T-helper 17 cell (primary cell): Measurements from ENCODE around the gene ADCY9. TPM values are rescaled to one million over a fixed set of nuclear protein-coding genes. Genes with fewer than 3 reads are reported as not detected.
A peak's percentile ranks its signal among the peaks of the same experiment; 100 is the strongest.
"Not testable (repeated sequence)": the region's sequence is repeated elsewhere in the genome, so short reads cannot be mapped to it uniquely, and the experiment has no call there.

Experiments used
- ATAC-seq: fragments of 150-1000 bp; cut with Tn5 transposase; 2 replicates; pipeline ENCODE4 v1.10.0; 2021; ENCODE audit warnings: mild to moderate bottlenecking, moderate library complexity
- DNase-seq, 3 donors: peaks; one replicate each; pipeline versions ENCODE4 v3.0.0 to v3.0.0-alpha.2; 2020 to 2021
- H3K9me3 ChIP-seq: one replicate; pipeline ENCODE4 v1.7.0; 2013; ENCODE audit warnings: low read length, mild to moderate bottlenecking; ENCODE audit not compliant: control insufficient read depth, poor library complexity, severe bottlenecking
- H3K27ac Mint-ChIP-seq: one replicate; pipeline ENCODE4 v1.8.0; 2022; ENCODE audit warnings: mild to moderate bottlenecking, moderate library complexity, mixed read lengths
- H3K27me3 Mint-ChIP-seq: one replicate; pipeline ENCODE4 v1.8.0; 2022; ENCODE audit warnings: mixed read lengths
- H3K36me3 Mint-ChIP-seq: one replicate; pipeline ENCODE4 v1.8.0; 2022; ENCODE audit warnings: low read depth, mixed read lengths
- H3K4me1 Mint-ChIP-seq: one replicate; pipeline ENCODE4 v1.8.0; 2022; ENCODE audit warnings: mild to moderate bottlenecking, mixed read lengths
- H3K4me3 Mint-ChIP-seq: one replicate; pipeline ENCODE4 v1.8.0; 2022; ENCODE audit warnings: mild to moderate bottlenecking, moderate library complexity, mixed read lengths
- total RNA-seq, 4 donors: library from RNA in 2 of 4; stranded (reverse) in 2 of 4; gene quantifications; one replicate each; pipeline ENCODE4 v1.2.3 and lab custom pipeline; 2022 to 2026

ADCY9 gene
- total RNA-seq, 2 donors from 2014 or later, result 11.5 to 12.6 TPM

DNA sequence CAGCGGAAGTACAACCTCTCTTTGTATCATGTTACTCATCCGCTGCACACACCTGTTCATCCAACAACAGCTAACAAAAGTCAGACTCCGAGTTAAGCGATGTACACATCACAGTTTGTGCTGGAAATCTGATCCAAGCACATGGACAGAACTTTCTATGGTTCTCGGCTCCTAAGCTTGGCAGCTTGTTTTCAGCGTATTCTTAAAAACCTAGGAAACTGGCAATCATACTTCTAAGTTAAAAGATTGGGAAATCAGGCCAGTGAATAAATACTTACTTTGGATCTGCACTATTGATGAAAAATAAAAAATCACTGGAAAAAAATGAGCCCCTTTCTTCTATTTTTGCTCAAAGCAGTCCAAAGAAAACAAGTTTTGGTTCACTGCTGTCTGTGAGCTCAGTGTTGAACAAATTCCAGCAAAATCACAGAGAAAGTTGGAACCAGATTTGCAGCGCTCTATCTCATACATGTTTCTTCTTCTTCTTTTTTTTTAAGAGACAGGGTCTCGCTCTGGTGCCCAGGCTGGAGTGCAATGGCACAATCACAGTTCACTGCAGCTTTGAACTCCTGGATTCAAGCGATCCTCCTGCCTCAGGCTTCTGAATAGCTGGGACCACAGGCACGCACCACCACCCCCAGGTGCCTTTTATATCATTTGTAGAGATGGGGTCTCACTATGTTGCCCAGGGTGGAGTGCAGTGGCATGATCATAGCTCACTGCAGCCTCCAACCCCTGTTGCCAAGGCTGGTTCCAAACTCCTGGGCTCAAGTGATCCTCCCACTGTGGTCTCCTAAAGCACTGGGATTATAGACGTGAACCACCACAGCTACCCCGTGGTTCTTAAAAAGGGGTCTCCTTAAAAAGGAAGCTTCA lies 164.1 kb downstream of the ADCY9 start:
- Mint-ChIP-seq H3K27ac (no peak overlapping the region), H3K27me3 (peaks cover 38% of the 10 kb centered on the region), H3K4me1 (peaks cover 2% of the 10 kb centered on the region), H3K36me3 (peaks cover 3% of the 10 kb centered on the region), H3K4me3 (no peak overlapping the region)
- no peak for DNase-seq
- no peaks in the 10 kb centered on the region for H3K9me3 ChIP-seq
- ATAC-seq, result no peak

DNA sequence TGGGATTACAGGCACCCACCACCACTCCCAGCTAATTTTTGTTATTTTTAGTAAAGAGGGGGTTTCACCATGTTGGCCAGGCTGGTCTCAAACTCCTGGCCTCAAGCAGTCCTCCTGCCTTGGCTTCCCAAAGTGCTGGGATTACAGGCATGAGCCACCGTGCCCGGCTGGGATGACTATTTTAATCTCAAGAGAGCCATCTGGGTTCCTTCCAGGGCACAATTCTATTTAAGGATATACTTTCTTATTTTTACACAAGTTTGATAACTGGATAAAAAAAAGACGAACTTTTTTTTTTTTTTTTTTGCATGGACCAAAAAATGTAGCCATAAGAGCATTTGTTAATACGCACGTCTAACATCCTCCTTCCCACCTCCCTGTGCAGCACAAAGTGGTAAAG lies 164.9 kb downstream of the ADCY9 start:
- DNase-seq, H3K27ac Mint-ChIP-seq, H3K36me3 Mint-ChIP-seq, H3K9me3 ChIP-seq, H3K4me3 Mint-ChIP-seq, ATAC-seq, H3K4me1 Mint-ChIP-seq: not testable (repeated sequence)
- peaks cover 33% of the 10 kb centered on the region for H3K27me3 Mint-ChIP-seq

GRCh38 chr16:3950343-3951193 lies 165.7 kb downstream of the ADCY9 start:
- Mint-ChIP-seq H3K4me1 (peaks cover 2% of the 10 kb centered on the region), H3K36me3 (peaks cover 3% of the 10 kb centered on the region), H3K4me3 (no peak overlapping the region), H3K27me3 (peaks cover 33% of the 10 kb centered on the region), H3K27ac (peak overlapping the region; percentile 39)
- no peak for ATAC-seq
- no peaks in the 10 kb centered on the region for H3K9me3 ChIP-seq
- DNase-seq, result no peak

DNA sequence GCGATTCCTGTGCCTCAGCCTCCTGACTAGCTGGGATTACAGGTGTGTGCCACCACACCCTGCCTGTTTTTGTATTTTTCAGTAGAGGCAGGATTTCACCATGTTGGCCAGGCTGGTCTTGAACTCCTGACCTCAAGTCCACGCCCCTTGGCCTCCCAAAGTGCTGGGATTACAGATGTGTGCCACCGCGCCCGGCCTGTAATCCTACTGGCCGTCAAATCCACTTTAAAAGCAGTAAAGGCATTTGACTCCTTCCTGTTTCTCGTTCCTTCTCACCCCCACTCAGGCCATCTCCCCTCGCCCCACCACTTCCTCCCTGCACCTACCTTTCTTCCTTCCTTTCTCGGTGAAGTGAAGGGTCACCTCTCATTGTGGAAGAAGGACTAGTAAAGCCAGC lies 166.3 kb downstream of the ADCY9 start:
- Mint-ChIP-seq H3K27me3 (peaks cover 30% of the 10 kb centered on the region), H3K4me3 (no peak overlapping the region), H3K4me1 (peaks cover 2% of the 10 kb centered on the region), H3K36me3 (peaks cover 3% of the 10 kb centered on the region), H3K27ac (peak overlapping the region; percentile 39)
- no peaks in the 10 kb centered on the region for H3K9me3 ChIP-seq
- DNase-seq (no peak), ATAC-seq (no peak)

GRCh38 chr16:3949287-3949686 lies 167.0 kb downstream of the ADCY9 start:
- Mint-ChIP-seq H3K27me3 (peaks cover 24% of the 10 kb centered on the region), H3K4me3 (no peak overlapping the region)

DNA sequence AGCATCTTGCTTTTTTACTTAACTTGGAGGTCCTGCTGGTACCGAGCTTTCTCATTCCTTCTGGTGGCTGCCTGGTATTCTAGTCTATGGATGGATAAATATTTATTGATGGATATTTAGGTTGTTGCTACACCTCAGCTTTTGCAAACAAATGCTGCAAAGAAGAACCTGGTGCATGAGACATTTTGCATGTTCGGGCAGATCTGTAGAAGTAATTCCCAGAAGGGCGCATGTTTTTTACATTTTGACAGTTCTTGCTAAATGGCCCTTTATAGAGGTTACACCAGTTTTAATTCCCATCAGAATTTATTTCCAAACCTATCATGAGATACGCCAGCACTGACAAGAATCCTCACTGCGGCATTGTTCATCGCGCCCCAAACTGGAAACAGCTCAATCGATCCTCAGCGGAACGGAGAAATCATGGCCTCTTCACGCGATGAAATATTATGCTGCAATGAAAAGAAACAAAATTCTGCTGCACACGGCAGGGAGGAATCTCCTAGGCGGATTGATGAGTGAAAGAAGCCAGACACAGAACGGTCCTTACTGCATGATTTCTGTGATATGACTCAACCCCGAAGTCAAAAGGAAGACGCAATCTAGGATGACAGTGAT lies 167.8 kb downstream of the ADCY9 start:
- ATAC-seq (no peak), DNase-seq (no peak)
- no peak overlapping the region for H3K4me3 Mint-ChIP-seq
- H3K36me3 Mint-ChIP-seq, result no peaks in the 10 kb centered on the region
- peaks cover 2% of the 10 kb centered on the region for H3K4me1 Mint-ChIP-seq
- H3K27me3 Mint-ChIP-seq, result peaks cover 20% of the 10 kb centered on the region
- no peaks in the 10 kb centered on the region for H3K9me3 ChIP-seq
- H3K27ac Mint-ChIP-seq, result no peak overlapping the region

More at GRCh38 chr16:3949287-3949686, 167.0 kb downstream of the ADCY9 start:
- Mint-ChIP-seq H3K4me1 (peaks cover 2% of the 10 kb centered on the region), H3K27ac (no peak overlapping the region), H3K36me3 (peaks cover under 1% of the 10 kb centered on the region)
- no peak for DNase-seq
- no peak for ATAC-seq
- H3K9me3 ChIP-seq, result no peaks in the 10 kb centered on the region

DNA sequence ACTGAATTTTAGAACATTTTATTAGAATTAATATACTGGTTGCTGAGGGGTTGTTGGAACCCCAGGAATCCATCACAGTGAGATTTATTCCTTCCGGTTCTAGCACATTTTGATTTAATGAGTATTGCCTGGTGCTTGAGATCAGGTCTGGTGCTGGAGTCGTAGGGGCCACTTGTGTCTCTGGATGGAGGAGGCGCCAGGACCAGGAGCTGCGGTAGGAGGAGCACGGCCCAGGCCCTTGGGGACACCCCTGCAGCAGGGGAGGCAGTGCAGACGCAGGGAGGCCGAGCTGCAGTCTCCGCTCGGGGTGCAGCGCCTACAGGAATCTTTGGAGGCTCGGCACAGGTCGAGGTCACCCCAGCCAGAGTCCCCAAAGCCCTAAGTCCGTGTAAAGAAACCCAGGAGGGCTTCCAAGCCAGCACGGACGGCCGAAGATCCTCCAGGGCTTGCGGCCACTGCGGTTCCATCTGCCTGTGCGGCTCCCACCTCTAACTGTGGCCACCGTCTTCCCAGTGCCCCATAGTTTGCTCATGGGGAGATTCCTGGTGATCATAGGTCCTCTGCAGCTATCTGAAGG lies 169.6 kb downstream of the ADCY9 start:
- DNase-seq (no peak), ATAC-seq (no peak)
- peaks cover 10% of the 10 kb centered on the region for H3K27me3 Mint-ChIP-seq
- no peak overlapping the region for H3K4me3 Mint-ChIP-seq
- no peaks in the 10 kb centered on the region for H3K9me3 ChIP-seq
- peaks cover 2% of the 10 kb centered on the region for H3K4me1 Mint-ChIP-seq
- no peak overlapping the region for H3K27ac Mint-ChIP-seq
- H3K36me3 Mint-ChIP-seq, result no peaks in the 10 kb centered on the region

DNA sequence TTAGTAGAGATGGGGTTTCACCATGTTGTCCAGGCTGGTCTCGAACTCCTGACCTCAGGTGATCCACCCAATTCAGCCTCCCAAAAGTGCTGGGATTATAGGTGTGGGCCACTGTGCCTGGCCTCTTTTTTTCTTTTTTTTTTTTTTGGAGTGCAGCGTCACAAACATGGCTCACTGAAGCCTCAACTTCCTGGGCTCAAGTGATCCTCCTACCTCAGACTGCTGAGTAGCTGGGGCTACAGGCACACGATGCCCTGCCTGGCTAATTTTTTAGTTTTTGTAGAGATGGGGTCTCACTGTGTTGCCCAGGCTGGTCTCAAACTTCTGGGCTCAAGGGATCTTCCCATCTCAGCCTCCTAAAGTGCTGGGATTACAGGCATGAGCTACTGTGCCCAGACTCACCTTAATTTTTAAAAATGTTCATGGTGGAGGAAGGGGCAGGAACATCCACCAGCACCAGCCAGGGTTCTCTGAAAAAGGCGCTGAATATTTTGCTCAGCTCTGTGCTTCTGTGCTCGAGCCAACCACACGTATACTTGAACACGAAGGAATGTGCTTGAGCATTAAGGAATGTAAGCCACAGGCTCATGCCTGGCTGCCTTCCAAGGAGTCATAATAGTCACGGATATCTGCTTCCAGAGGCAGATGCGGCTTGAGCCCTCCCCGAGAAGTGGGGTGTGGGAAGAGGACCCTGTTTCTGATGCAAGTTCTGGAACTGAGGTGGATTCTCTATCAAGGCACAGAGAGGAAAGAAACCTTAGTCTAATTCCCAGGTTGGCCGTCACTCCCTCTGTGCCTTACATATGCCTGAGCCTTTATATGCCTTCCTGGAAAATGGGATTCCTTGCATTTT lies 170.3 kb downstream of the ADCY9 start:
- ATAC-seq (no peak), DNase-seq (no peak)
- no peak overlapping the region for H3K4me3 Mint-ChIP-seq
- H3K36me3 Mint-ChIP-seq, result no peaks in the 10 kb centered on the region
- peaks cover 2% of the 10 kb centered on the region for H3K4me1 Mint-ChIP-seq
- peaks cover 8% of the 10 kb centered on the region for H3K27me3 Mint-ChIP-seq
- no peaks in the 10 kb centered on the region for H3K9me3 ChIP-seq
- no peak overlapping the region for H3K27ac Mint-ChIP-seq

- H3K9me3 ChIP-seq, H3K27ac Mint-ChIP-seq, H3K4me3 Mint-ChIP-seq, H3K27me3 Mint-ChIP-seq, H3K36me3 Mint-ChIP-seq, DNase-seq, H3K4me1 Mint-ChIP-seq, ATAC-seq: not testable (repeated sequence)
Observed at GRCh38 chr16:3944457-3944856, 171.8 kb downstream of the ADCY9 start.

DNA sequence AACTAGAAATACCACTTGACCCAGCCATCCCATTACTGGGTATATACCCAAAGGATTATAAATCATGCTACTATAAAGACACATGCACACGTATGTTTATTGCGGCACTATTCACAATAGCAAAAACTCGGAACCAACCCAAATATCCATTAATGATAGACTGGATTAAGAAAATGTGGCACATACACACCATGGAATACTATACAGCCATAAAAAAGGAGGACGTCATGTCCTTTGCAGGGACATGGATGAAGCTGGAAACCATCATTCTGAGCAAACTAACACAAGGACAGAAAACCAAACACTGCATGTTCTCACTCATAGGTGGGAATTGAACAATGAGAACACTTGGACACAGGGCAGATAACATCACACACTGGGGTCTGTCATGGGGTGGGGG lies 174.1 kb downstream of the ADCY9 start:
- ATAC-seq, result not testable (repeated sequence)

DNA sequence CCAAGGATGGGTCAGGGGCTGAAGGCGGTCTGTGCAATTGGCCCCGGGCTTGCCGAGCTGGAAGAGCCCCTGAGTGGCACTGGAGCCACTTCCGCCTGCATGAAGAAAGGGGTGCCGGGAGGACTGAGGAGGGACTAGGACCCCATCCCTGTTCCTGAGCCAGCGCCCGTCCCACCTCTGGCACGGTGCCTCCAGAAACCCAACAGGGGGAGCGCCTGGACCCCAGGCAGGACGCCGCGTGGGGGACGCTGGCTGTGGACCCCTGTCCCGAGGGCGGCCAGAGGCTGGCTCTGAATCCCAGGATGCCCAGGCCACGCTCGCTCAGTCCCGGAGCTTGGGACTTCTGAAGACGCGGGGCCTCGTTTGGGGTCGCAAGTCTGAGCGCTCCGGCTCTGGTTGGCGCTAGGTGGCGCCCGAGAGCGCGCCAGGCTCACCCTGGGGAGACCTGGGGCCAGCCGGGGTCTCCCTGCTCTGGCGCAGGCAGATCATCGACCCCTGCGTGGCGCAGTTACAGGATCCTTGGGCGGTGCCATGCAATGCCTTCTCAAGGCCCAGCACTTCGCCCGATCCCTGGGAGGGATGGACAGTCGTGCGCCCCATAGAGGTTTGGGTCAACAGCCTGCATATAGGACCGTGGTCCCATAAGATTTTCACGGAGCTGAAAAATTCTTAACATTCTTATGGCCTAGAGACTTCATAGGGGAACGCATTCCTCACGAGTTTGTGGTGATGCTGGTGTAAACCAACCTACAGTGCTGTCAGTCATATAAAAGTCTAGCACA lies 177.2 kb downstream of the ADCY9 start:
- peak; percentile 43 to 64 (median 57) for DNase-seq

More for the DNA sequence above, 174.1 kb downstream of the ADCY9 start:
- H3K4me1 Mint-ChIP-seq, DNase-seq, H3K4me3 Mint-ChIP-seq, H3K27me3 Mint-ChIP-seq, H3K27ac Mint-ChIP-seq, H3K36me3 Mint-ChIP-seq, H3K9me3 ChIP-seq: not testable (repeated sequence)

GRCh38 chr16:3938471-3938842 lies 177.8 kb downstream of the ADCY9 start:
- ATAC-seq (no peak), DNase-seq (no peak)
- Mint-ChIP-seq H3K4me1 (no peaks in the 10 kb centered on the region), H3K27ac (peak overlapping the region; percentile 34), H3K36me3 (no peaks in the 10 kb centered on the region), H3K27me3 (no peaks in the 10 kb centered on the region), H3K4me3 (peak overlapping the region; percentile 15)
- H3K9me3 ChIP-seq, result no peaks in the 10 kb centered on the region

More for the DNA sequence above, 177.2 kb downstream of the ADCY9 start:
- no peak overlapping the region for H3K27ac Mint-ChIP-seq
- H3K9me3 ChIP-seq, result no peaks in the 10 kb centered on the region
- ATAC-seq, result peak; percentile 79
- no peaks in the 10 kb centered on the region for H3K36me3 Mint-ChIP-seq
- H3K4me1 Mint-ChIP-seq, result no peaks in the 10 kb centered on the region
- no peaks in the 10 kb centered on the region for H3K27me3 Mint-ChIP-seq
- H3K4me3 Mint-ChIP-seq, result peak overlapping the region; percentile 15
